ENCODE measurements around the gene FASTKD3.

Gene FASTKD3

DNA sequence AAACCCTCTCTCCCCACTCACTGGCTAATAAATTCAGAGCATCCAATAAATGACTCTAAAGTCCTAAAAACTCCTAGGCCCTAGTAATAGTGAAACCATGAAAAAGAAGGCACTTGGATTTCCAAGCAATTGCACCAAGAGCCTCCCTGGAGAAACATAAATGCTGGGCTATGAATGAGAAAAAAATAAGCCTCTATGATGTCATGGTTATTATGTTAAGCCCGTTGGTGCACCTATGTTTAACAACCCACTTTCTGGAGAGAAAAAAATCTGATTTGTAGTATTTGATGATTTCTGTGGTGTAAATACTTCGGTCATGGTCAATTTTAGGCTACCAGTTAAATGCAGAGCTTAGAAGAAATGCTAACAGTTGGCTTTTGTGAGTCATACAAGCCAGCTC lies 26.3 kb downstream of the FASTKD3 start:
- Histone ChIP-seq H3K4me1 (ENCODE audit: control insufficient read depth, insufficient read depth, low read length) (no peaks in the 10 kb centered on the region), H3K36me3 (ENCODE audit: control insufficient read depth, insufficient read depth, low read length) (no peaks in the 10 kb centered on the region), H3K9ac (ENCODE audit: low read depth, low read length) (no peak overlapping the region), H3K27me3 (ENCODE audit: control insufficient read depth, insufficient read depth, low read length) (peaks cover 2% of the 10 kb centered on the region), H3K4me3 (ENCODE audit: low read depth, low read length) (no peak overlapping the region), H3K9me3 (ENCODE audit: control insufficient read depth, insufficient read depth, low read length) (no peaks in the 10 kb centered on the region)

DNA sequence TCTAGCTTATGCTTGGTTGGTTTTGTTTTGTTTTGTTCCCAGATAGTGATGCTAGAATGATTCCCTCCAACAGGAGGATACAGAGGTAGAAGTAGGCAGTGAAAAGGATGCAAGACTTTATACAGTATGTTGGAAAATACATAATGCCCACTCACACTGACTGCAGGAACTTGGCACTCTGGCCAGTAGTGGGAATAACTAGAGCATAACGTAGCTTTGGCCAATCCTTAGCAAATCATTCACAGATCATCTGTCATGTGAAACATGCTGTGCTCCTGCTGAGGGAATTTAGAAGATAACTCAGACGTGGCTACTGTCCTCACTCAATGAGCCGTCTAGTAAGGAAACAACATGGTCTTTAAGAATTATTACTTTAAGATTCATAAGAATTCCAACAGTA lies 31.4 kb downstream of the FASTKD3 start:
- Histone ChIP-seq H3K9me3 (ENCODE audit: control insufficient read depth, insufficient read depth, low read length) (no peaks in the 10 kb centered on the region), H3K36me3 (ENCODE audit: control insufficient read depth, insufficient read depth, low read length) (no peaks in the 10 kb centered on the region), H3K9ac (ENCODE audit: low read depth, low read length) (no peak overlapping the region), H3K4me3 (ENCODE audit: low read depth, low read length) (no peak overlapping the region), H3K27me3 (ENCODE audit: control insufficient read depth, insufficient read depth, low read length) (no peaks in the 10 kb centered on the region), H3K4me1 (ENCODE audit: control insufficient read depth, insufficient read depth, low read length) (no peaks in the 10 kb centered on the region)

DNA sequence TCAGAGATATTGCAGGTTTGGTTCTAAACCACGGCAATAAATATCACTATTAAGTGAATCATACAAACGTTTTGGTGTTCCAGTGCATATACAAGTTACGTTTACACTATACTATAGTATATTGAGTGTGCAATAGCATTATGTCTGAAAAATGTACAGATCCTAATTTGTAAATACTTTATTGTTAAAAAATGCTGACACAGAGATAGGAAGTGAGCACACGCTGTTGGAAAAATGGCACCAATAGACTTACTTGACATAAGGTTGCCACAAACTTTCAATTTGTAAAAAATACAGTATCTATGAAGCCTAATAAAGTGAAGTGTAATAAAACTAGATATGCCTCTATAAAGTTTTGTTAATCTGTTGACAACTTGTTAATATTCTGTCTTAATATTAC lies 33.8 kb downstream of the FASTKD3 start:
- Histone ChIP-seq H3K36me3 (ENCODE audit: control insufficient read depth, insufficient read depth, low read length) (no peaks in the 10 kb centered on the region), H3K4me1 (ENCODE audit: control insufficient read depth, insufficient read depth, low read length) (no peaks in the 10 kb centered on the region), H3K27me3 (ENCODE audit: control insufficient read depth, insufficient read depth, low read length) (no peaks in the 10 kb centered on the region), H3K4me3 (ENCODE audit: low read depth, low read length) (no peak overlapping the region), H3K9ac (ENCODE audit: low read depth, low read length) (no peak overlapping the region), H3K9me3 (ENCODE audit: control insufficient read depth, insufficient read depth, low read length) (no peaks in the 10 kb centered on the region)

DNA sequence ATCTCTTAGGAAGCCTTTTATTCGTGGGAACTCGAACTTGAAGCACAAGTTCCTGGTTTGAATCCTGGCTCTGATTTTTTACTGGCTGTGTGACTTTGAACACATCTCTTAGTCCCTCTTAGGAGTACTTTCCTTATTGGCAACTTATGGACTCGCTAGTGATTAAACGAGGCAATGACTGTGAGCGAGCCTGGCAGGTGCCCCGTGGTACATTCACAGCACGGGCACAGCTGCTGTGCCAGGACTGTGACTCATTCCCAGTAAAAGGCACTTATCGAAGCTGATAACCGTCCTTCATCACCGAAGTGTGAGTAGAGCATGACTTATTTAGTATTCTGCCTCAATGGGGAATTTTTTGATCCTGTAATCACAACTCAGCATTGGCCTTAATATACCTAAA lies 40.6 kb downstream of the FASTKD3 start:
- no peaks in the 10 kb centered on the region for H3K9me3 ChIP-seq (ENCODE audit: control insufficient read depth, insufficient read depth, low read length)
- no peak overlapping the region for H3K9ac ChIP-seq (ENCODE audit: low read depth, low read length)
- no peaks in the 10 kb centered on the region for H3K27me3 ChIP-seq (ENCODE audit: control insufficient read depth, insufficient read depth, low read length)
- no peaks in the 10 kb centered on the region for H3K36me3 ChIP-seq (ENCODE audit: control insufficient read depth, insufficient read depth, low read length)
- no peaks in the 10 kb centered on the region for H3K4me1 ChIP-seq (ENCODE audit: control insufficient read depth, insufficient read depth, low read length)
- H3K4me3 ChIP-seq (ENCODE audit: low read depth, low read length) = no peak overlapping the region

DNA sequence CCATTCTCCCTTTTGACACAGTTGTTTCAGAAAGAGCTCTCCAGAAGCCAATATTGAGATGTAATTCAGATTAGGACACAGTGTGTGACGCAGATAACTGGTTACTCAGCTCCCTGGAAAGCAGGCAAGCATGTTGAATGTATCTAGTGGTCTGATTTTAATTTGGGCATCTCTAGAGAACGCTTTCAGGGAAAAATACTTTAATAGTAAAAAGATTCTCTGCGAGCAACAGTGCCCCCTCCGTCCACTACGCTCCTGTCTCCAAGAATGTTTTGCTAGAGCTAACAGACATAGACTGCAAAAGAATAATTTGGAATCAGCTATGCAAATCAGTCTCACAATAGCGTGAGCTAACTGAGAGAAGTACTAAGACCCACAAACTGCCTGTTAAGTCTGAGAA lies 41.2 kb downstream of the FASTKD3 start:
- Histone ChIP-seq H3K36me3 (ENCODE audit: control insufficient read depth, insufficient read depth, low read length) (no peaks in the 10 kb centered on the region), H3K4me3 (ENCODE audit: low read depth, low read length) (no peak overlapping the region), H3K27me3 (ENCODE audit: control insufficient read depth, insufficient read depth, low read length) (no peaks in the 10 kb centered on the region), H3K9ac (ENCODE audit: low read depth, low read length) (no peak overlapping the region), H3K9me3 (ENCODE audit: control insufficient read depth, insufficient read depth, low read length) (no peaks in the 10 kb centered on the region), H3K4me1 (ENCODE audit: control insufficient read depth, insufficient read depth, low read length) (no peaks in the 10 kb centered on the region)

DNA sequence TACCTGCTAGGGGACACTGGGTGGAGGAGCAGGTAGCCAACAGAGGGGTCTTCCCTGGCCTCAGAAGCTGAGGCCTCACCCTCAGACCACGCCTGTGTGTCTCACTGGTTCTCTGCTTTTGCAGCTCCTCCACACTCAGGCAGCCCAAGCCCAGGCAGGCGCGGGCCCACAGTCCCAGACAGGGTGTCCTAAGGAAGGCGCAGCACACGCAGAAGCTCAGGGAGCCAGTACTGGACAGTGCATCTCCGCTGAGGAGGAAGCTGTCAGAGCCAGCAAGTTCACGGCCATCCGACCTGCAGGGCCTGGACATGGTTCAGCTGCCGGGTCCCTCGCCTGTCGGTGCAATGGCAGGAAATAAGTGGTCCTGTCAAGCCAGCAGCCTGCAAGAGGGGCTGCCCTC lies 43.2 kb downstream of the FASTKD3 start:
- Histone ChIP-seq H3K4me3 (ENCODE audit: low read depth, low read length) (no peak overlapping the region), H3K27me3 (ENCODE audit: control insufficient read depth, insufficient read depth, low read length) (no peaks in the 10 kb centered on the region), H3K9ac (ENCODE audit: low read depth, low read length) (no peak overlapping the region), H3K4me1 (ENCODE audit: control insufficient read depth, insufficient read depth, low read length) (no peaks in the 10 kb centered on the region), H3K9me3 (ENCODE audit: control insufficient read depth, insufficient read depth, low read length) (no peaks in the 10 kb centered on the region), H3K36me3 (ENCODE audit: control insufficient read depth, insufficient read depth, low read length) (no peaks in the 10 kb centered on the region)

DNA sequence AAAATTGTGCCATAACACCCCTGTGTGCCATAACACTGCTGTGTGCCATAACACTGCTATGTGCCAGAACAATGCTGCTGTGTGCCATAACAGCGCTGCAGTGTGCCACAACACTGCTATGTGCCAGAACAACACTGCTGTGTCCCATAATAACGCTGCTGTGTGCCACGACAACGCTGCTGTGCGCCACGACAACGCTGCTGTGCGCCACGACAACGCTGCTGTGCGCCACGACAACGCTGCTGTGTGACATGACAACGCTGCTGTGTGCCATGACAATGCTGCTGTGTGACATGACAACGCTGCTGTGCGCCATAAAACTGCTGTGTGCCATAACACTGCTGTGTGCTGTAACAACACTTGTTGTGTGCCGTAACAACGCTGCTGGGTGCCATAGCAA lies 43.8 kb downstream of the FASTKD3 start:
- H3K9ac ChIP-seq (ENCODE audit: low read depth, low read length) = no peak overlapping the region
- no peak overlapping the region for H3K4me3 ChIP-seq (ENCODE audit: low read depth, low read length)
- H3K9me3 ChIP-seq (ENCODE audit: control insufficient read depth, insufficient read depth, low read length) = no peaks in the 10 kb centered on the region
- no peaks in the 10 kb centered on the region for H3K36me3 ChIP-seq (ENCODE audit: control insufficient read depth, insufficient read depth, low read length)
- no peaks in the 10 kb centered on the region for H3K27me3 ChIP-seq (ENCODE audit: control insufficient read depth, insufficient read depth, low read length)
- H3K4me1 ChIP-seq (ENCODE audit: control insufficient read depth, insufficient read depth, low read length) = no peaks in the 10 kb centered on the region

DNA sequence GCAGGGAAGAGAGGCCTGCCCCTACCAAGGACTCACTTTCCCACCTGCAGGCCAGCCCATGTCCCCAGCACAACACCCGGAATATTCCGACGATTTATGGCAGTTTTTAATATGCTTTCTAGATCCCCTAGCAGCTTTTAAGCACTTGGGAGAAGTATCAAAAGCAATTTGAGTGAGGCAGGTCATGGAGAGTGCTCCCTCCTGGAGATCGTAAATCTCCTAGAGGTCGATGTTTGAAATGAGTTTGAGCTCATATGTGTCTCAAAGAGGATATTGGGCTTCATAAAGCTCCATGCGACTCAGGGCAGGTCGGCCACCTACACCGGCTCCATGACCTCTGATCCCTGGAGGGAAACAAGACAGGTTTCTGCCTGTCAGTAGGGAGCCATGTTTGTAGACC lies 45.2 kb downstream of the FASTKD3 start:
- H3K4me3 ChIP-seq (ENCODE audit: low read depth, low read length) = no peak overlapping the region
- H3K4me1 ChIP-seq (ENCODE audit: control insufficient read depth, insufficient read depth, low read length) = no peaks in the 10 kb centered on the region
- H3K9ac ChIP-seq (ENCODE audit: low read depth, low read length) = no peak overlapping the region
- H3K9me3 ChIP-seq (ENCODE audit: control insufficient read depth, insufficient read depth, low read length) = no peaks in the 10 kb centered on the region
- H3K36me3 ChIP-seq (ENCODE audit: control insufficient read depth, insufficient read depth, low read length) = no peaks in the 10 kb centered on the region
- no peaks in the 10 kb centered on the region for H3K27me3 ChIP-seq (ENCODE audit: control insufficient read depth, insufficient read depth, low read length)

DNA sequence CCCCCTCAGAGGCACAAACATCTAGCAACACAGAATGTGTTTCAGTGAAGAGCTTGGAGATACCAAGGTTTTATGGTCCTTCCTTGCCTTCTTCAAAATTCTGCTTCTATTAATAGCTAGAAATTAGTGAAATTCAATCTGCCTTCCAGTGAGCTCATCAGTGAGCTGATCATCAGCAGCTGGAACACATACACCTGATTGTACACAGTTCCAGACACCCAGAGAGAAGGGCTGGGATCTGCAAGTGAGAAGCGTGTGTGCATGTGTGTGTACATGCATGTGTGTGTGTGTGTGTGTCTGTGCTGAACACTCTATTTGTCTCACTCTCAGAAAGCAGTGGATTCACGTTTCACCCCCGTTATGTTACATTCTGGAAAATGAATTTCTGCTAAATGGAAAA lies 46.4 kb downstream of the FASTKD3 start:
- H3K4me1 ChIP-seq (ENCODE audit: control insufficient read depth, insufficient read depth, low read length) = no peaks in the 10 kb centered on the region
- H3K4me3 ChIP-seq (ENCODE audit: low read depth, low read length) = no peak overlapping the region
- H3K9ac ChIP-seq (ENCODE audit: low read depth, low read length) = no peak overlapping the region
- no peaks in the 10 kb centered on the region for H3K9me3 ChIP-seq (ENCODE audit: control insufficient read depth, insufficient read depth, low read length)
- no peaks in the 10 kb centered on the region for H3K27me3 ChIP-seq (ENCODE audit: control insufficient read depth, insufficient read depth, low read length)
- no peaks in the 10 kb centered on the region for H3K36me3 ChIP-seq (ENCODE audit: control insufficient read depth, insufficient read depth, low read length)

DNA sequence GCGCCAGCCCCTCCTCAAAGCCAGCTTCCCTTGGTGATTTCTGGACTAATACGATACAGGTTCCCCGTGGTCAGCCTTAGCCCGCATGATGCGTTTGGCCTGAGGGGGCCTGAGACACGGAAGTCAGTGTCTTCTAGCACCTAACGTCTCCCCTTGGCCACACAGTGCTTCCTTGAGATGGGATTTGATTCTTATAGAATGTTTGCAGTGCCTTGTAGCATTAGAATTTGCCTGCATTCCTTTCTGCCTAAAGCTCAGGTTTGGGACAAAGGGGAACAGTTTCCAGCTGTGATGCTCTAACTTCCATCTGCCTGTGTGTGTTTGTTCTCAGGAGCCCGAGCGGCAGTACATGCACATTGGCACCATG lies 52.3 kb downstream of the FASTKD3 start:
- H3K27me3 ChIP-seq (ENCODE audit: control insufficient read depth, insufficient read depth, low read length) = no peaks in the 10 kb centered on the region
- no peak overlapping the region for H3K9ac ChIP-seq (ENCODE audit: low read depth, low read length)
- H3K9me3 ChIP-seq (ENCODE audit: control insufficient read depth, insufficient read depth, low read length) = no peaks in the 10 kb centered on the region
- H3K36me3 ChIP-seq (ENCODE audit: control insufficient read depth, insufficient read depth, low read length) = no peaks in the 10 kb centered on the region
- H3K4me3 ChIP-seq (ENCODE audit: low read depth, low read length) = no peak overlapping the region
- H3K4me1 ChIP-seq (ENCODE audit: control insufficient read depth, insufficient read depth, low read length) = peaks cover 7% of the 10 kb centered on the region

DNA sequence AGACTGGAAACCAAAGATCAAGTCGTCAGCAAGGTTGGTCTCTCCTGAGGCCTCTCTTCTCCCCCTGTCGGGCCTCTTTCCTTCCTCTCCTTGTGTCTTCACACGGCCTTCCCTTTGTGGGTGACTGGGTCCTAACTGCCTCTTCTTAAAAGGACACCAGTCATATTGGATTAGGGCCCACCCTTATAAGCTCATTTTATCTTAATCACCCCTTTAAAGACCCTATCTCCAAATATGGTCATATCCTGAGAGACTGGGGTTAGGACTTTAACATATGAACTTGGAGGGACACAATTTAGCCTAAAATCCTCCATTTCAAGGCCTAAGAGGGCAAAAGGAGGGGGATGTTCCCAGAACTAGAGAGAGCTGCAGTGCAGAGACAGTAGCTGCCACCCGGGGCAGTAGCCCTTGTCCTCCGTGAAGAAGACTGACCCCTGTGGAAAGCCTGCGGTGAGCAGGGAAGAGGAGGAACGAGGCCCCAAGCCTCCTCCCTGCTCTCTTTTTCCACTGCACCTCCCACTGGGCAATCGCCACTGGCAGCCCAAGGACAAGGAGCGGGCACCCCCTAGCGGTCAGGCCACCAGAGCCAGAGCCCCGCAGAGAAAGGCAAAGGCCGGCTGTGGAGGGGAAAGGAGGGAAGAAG lies 52.8 kb downstream of the FASTKD3 start:
- Histone ChIP-seq H3K36me3 (ENCODE audit: control insufficient read depth, insufficient read depth, low read length) (no peaks in the 10 kb centered on the region), H3K4me1 (ENCODE audit: control insufficient read depth, insufficient read depth, low read length) (peaks cover 7% of the 10 kb centered on the region), H3K4me3 (ENCODE audit: low read depth, low read length) (peak overlapping the region; percentile 39), H3K9ac (ENCODE audit: low read depth, low read length) (no peak overlapping the region), H3K9me3 (ENCODE audit: control insufficient read depth, insufficient read depth, low read length) (no peaks in the 10 kb centered on the region), H3K27me3 (ENCODE audit: control insufficient read depth, insufficient read depth, low read length) (no peaks in the 10 kb centered on the region)

DNA sequence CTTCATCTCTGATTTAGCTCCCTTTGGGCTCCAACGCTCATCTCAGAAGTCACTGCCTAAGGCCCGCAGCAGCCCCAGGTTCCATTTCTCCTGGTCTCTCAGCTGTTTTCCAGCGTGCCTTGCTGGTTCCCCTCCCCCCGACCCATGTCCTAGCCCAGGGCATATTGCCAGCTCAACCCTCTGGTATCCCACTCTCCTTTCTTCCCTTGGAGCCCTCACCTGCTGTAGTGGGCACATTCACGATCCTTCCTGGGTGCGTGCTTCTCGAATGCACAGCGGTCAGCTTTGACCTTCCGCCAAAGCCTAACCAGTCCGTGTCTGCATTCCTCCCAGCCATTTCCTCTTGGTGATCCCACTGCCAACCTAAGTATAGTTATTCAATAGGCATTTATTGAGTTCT lies 54.0 kb downstream of the FASTKD3 start:
- no peaks in the 10 kb centered on the region for H3K9me3 ChIP-seq (ENCODE audit: control insufficient read depth, insufficient read depth, low read length)
- no peak overlapping the region for H3K4me3 ChIP-seq (ENCODE audit: low read depth, low read length)
- H3K27me3 ChIP-seq (ENCODE audit: control insufficient read depth, insufficient read depth, low read length) = no peaks in the 10 kb centered on the region
- peaks cover 7% of the 10 kb centered on the region for H3K4me1 ChIP-seq (ENCODE audit: control insufficient read depth, insufficient read depth, low read length)
- H3K36me3 ChIP-seq (ENCODE audit: control insufficient read depth, insufficient read depth, low read length) = no peaks in the 10 kb centered on the region
- H3K9ac ChIP-seq (ENCODE audit: low read depth, low read length) = no peak overlapping the region

All from iPS-15b (cell line).